GM12878 (cell line): ENCODE data around the gene SMAP1. TPM values are rescaled to one million over a fixed set of nuclear protein-coding genes. Genes with fewer than 3 reads are reported as not detected.

Source experiments
- ATAC-seq: fragments of 200-7000 bp; cut with Tn5 transposase; 3 replicates; pipeline ENCODE4 v1.9.1; 2020; ENCODE audit warnings: mild to moderate bottlenecking, moderate library complexity
- BruUV-seq: library from RNA; stranded (reverse); fragments of 400-500 nt; replicated peaks from 2 replicates; lab custom pipeline; 2021; lab: Mats Ljungman, UMichigan
- CTCF ChIA-PET: fragments of 300-600 bp; sonication (Branson Sonifier 250); formaldehyde crosslinking; extraction: SDS; loops from one replicate; lab custom pipeline; 2021; ENCODE audit warnings: inconsistent platforms; lab: Yijun Ruan, JAX
- POLR2A ChIA-PET: fragments of 350-600 bp; formaldehyde crosslinking; extraction: SDS; loops from one replicate; lab custom pipeline; 2021; ENCODE audit warnings: inconsistent platforms; lab: Charles Lee
- RAD21 ChIA-PET: fragments of 300-600 bp; sonication (Branson Sonifier 250); formaldehyde crosslinking; loops from one replicate; lab custom pipeline; 2023; ENCODE audit warnings: antibody characterized with exemption; ENCODE audit not compliant: unreplicated experiment; lab: Charles Lee
- SMC1A ChIA-PET: fragments of 300-600 bp; sonication (Branson Sonifier 250); formaldehyde crosslinking; loops from one replicate; lab custom pipeline; 2023; ENCODE audit not compliant: unreplicated experiment, uncharacterized antibody; lab: Charles Lee
- DNase-seq: peaks from one replicate; pipeline ENCODE4 v3.0.0-alpha.2; 2011; ENCODE audit warnings: low read depth, low spot score
- FAIRE-seq: peaks from 3 replicates; lab custom pipeline; 2011; peaks lifted over from hg19 to GRCh38; lab: Jason Lieb, UNC
- H2AFZ ChIP-seq: 2 replicates; pipeline ENCODE4 v1.6.0; 2011; ENCODE audit warnings: low read depth, low read length, control low read depth; ENCODE audit not compliant: control insufficient read depth
- H3K27ac ChIP-seq: 2 replicates; pipeline ENCODE4 v1.5.1; 2011; ENCODE audit warnings: control low read depth; ENCODE audit not compliant: control insufficient read depth, insufficient read depth
- H3K27me3 ChIP-seq, 2 experiments: replicated peaks in 1 of 2; 2 replicates each; pipeline versions ENCODE4 v1.6.0 to v1.6.1; 2011; ENCODE audit warnings: low read length in 1 of 2; ENCODE audit not compliant: control insufficient read depth in 2 of 2, insufficient read depth in 2 of 2
- H3K36me3 ChIP-seq, 2 experiments: 2 replicates each; pipeline ENCODE4 v1.5.1; 2011; ENCODE audit warnings: low read length in 1 of 2; ENCODE audit not compliant: control insufficient read depth in 2 of 2, insufficient read depth in 2 of 2
- H3K4me1 ChIP-seq: 2 replicates; pipeline ENCODE4 v1.6.1; 2011; ENCODE audit warnings: mild to moderate bottlenecking, low read length, moderate library complexity, mixed read lengths; ENCODE audit not compliant: control insufficient read depth, insufficient read depth
- H3K4me2 ChIP-seq: 2 replicates; pipeline ENCODE4 v1.6.0; 2011; ENCODE audit warnings: control low read depth; ENCODE audit not compliant: control insufficient read depth, insufficient read depth
- H3K4me3 ChIP-seq: fragments of 200-600 bp; sonication (generic); 2 replicates; pipeline ENCODE4 v1.5.1; 2016
- H3K79me2 ChIP-seq: 2 replicates; pipeline ENCODE4 v1.6.0; 2011; ENCODE audit warnings: low read length; ENCODE audit not compliant: control insufficient read depth, insufficient read depth
- H3K9ac ChIP-seq: 2 replicates; pipeline ENCODE4 v1.8.0; 2011; ENCODE audit warnings: low read length, control low read depth, mixed read lengths; ENCODE audit not compliant: control insufficient read depth, insufficient read depth
- H3K9me3 ChIP-seq: replicated peaks from 3 replicates; pipeline ENCODE4 v1.5.1; 2011; ENCODE audit warnings: mild to moderate bottlenecking, low read length; ENCODE audit not compliant: control insufficient read depth, insufficient read depth
- H4K20me1 ChIP-seq: 2 replicates; pipeline ENCODE4 v1.6.0; 2011; ENCODE audit not compliant: control insufficient read depth, insufficient read depth
- CTCF ChIP-seq, 3 experiments: IDR thresholded peaks in 2 of 3; conservative IDR thresholded peaks in 1 of 3; 2 replicates each; pipeline ENCODE4 v1.5.1; 2011; ENCODE audit warnings: low read depth in 3 of 3, low read length in 3 of 3, mild to moderate bottlenecking in 3 of 3, control low read depth in 2 of 3, moderate library complexity in 2 of 3, inconsistent platforms in 1 of 3, mixed read lengths in 1 of 3; ENCODE audit not compliant: control insufficient read depth in 2 of 3, insufficient read depth in 1 of 3; ENCODE audit errors: extremely low read depth in 1 of 3
- KAT2A ChIP-seq: conservative IDR thresholded peaks from 2 replicates; pipeline ENCODE4 v1.6.1; 2011; ENCODE audit warnings: low read depth, low read length; ENCODE audit not compliant: control insufficient read depth
- PBX3 ChIP-seq: IDR thresholded peaks from 2 replicates; pipeline ENCODE4 v1.6.1; 2011; ENCODE audit warnings: mild to moderate bottlenecking, low read depth, low read length, moderate library complexity; ENCODE audit not compliant: insufficient replicate concordance
- ZNF384 ChIP-seq: IDR thresholded peaks from 2 replicates; pipeline ENCODE4 v1.6.1; 2012; ENCODE audit warnings: low read depth, mild to moderate bottlenecking, low read length, improper control_type of control experiment, borderline replicate concordance
- WGBS: methylation state at CpG from one replicate; pipeline ENCODE4 v1.1.6; 2016; ENCODE audit warnings: low lambda C conversion rate; ENCODE audit not compliant: insufficient replicate concordance, insufficient coverage; ENCODE audit errors: missing lambda C conversion rate; 5-methylcytosine and 5-hydroxymethylcytosine counted together
- in situ Hi-C: fragments of 300-500 bp; cut with MboI; formaldehyde crosslinking; loops from 9 replicates; pipeline ENCODE4 v1.14.3; 2018; ENCODE audit warnings: mixed read lengths
- intact Hi-C: fragments of 100-400 bp; cut with micrococcal nuclease; formaldehyde crosslinking; loops from one replicate; pipeline ENCODE4 v1.14.2; 2022; ENCODE audit not compliant: unreplicated experiment
- polyA plus RNA-seq, 11 experiments: library from polyadenylated mRNA; depleted of rRNA in 4 of 11; unstranded in 6 of 11; stranded (reverse) in 5 of 11; fragments of >200 nt; fragmentation: Nextera tagmentation in 4 of 11; fragmentation: Illumina TruSeq in 1 of 11; extraction: Ambion mirVana in 4 of 11; extraction: Trizol in 1 of 11; gene quantifications; 1 replicate in 1 of 11; 2 replicates in 10 of 11; pipeline versions ENCODE4 v1.2.1 to v1.2.3, GENCODE V29; 2011 to 2016; ENCODE audit warnings: inconsistent platforms in 2 of 11, missing spikeins in 2 of 11, low read depth in 1 of 11
- total RNA-seq, 4 experiments: library from RNA; depleted of rRNA in 3 of 4; stranded (reverse); fragments of >200 nt in 3 of 4; fragmentation: Illumina TruSeq in 1 of 4; extraction: Trizol in 1 of 4; gene quantifications; 2 replicates each; pipeline versions ENCODE4 v1.2.1 to v1.2.3, GENCODE V29; 2013 to 2021

The SMAP1 gene
- total and polyA plus RNA-seq, 10 of the 15 experiments (the other 5 are each of a cell fraction or from before 2014, with no cell fraction given), result 13.7 to 33.9 (median 25.3) TPM

- H3K9ac ChIP-seq, result no peak overlapping the region
- H3K36me3 ChIP-seq, result no peaks in the 10 kb centered on the region
- no peaks in the 10 kb centered on the region for H3K79me2 ChIP-seq
- BruUV-seq, result no TSS peak
- ChIA-PET SMC1A (interaction anchor here (0.8 kb wide), 1 partner anchor 33 kb away, joined by 3 read pairs; no protein-coding TSS in a partner anchor), CTCF (interaction anchor here (1.2 kb wide), 1 partner anchor 679 kb away, joined by 3 read pairs; no protein-coding TSS in a partner anchor), RAD21 (interaction anchor here (1.3 kb wide), 1 partner anchor 195 kb away, joined by 3 read pairs; no protein-coding TSS in a partner anchor), POLR2A (no interaction called here)
- no peak for FAIRE-seq
- no peaks in the 10 kb centered on the region for H3K27me3 ChIP-seq
- TF ChIP-seq PBX3 (no peak), KAT2A (no peak)
- 47% methylated on average over 2 of the region's 2 CpGs for WGBS
- H4K20me1 ChIP-seq, result no peaks in the 10 kb centered on the region
- no peaks in the 10 kb centered on the region for H3K9me3 ChIP-seq
- intact Hi-C loops, result no loop called here
- no peak for DNase-seq
- no peak overlapping the region for H3K27ac ChIP-seq
- no peak overlapping the region for H3K4me2 ChIP-seq
- ATAC-seq, result no peak
- no peaks in the 10 kb centered on the region for H3K4me1 ChIP-seq
- no peak overlapping the region for H3K4me3 ChIP-seq
- no peak overlapping the region for H2AFZ ChIP-seq
- in situ Hi-C loops, result no loop called here
These were observed 232.4 kb downstream of the SMAP1 start for GRCh38 chr6:70900047-70900446.

GRCh38 chr6:70901324-70901723, 233.6 kb downstream of the SMAP1 start:
- no peaks in the 10 kb centered on the region for H4K20me1 ChIP-seq
- no peak overlapping the region for H2AFZ ChIP-seq
- no peaks in the 10 kb centered on the region for H3K4me1 ChIP-seq
- ChIA-PET RAD21 (no interaction called here), CTCF (interaction anchor here (1.0 to 2.1 kb wide), 2 partner anchors 11 to 58 kb away, joined by 3 to 5 read pairs; no protein-coding TSS in a partner anchor), SMC1A (no interaction called here), POLR2A (no interaction called here)
- TF ChIP-seq CTCF (IDR thresholded peaks at IDR 0.05 in 2 of 3, conservative IDR thresholded peaks at IDR 0.05 in 1 of 3; ENCODE audit: control insufficient read depth in 2 of 3, extremely low read depth in 1 of 3, insufficient read depth in 1 of 3, low read depth in 3 of 3, low read length in 3 of 3) (peak in 2 of 3 experiments; percentile 15 to 32; a peak in 2 of 6 replicates), ZNF384 (no peak)
- no peak overlapping the region for H3K4me3 ChIP-seq
- no peak overlapping the region for H3K4me2 ChIP-seq
- H3K27me3 ChIP-seq, result no peaks in the 10 kb centered on the region
- no peak overlapping the region for H3K9ac ChIP-seq
- intact Hi-C loops, result no loop called here
- in situ Hi-C loops, result no loop called here
- H3K79me2 ChIP-seq, result no peaks in the 10 kb centered on the region
- no peaks in the 10 kb centered on the region for H3K9me3 ChIP-seq
- no TSS peak for BruUV-seq
- WGBS, result 26% methylated on average over 3 of the region's 3 CpGs
- H3K27ac ChIP-seq, result no peak overlapping the region
- DNase-seq (no peak), ATAC-seq (peak; percentile 32; the same call in 2 of the 3 replicates), FAIRE-seq (no peak)
- no peaks in the 10 kb centered on the region for H3K36me3 ChIP-seq
